DOHH2 (cell line): ENCODE results near the gene NEU4.

ENCODE experiments used
- H3F3A ChIP-seq: fragments of 200-600 bp; sonication (generic), shearing (Covaris generic); 2 replicates; pipeline ENCODE4 v1.6.0; 2016; ENCODE audit warnings: antibody characterized with exemption, mild to moderate bottlenecking; ENCODE audit not compliant: control insufficient read depth, insufficient read depth
- H3K27ac ChIP-seq: fragments of 200-600 bp; sonication (generic); 2 replicates; pipeline ENCODE4 v1.5.1; 2014; ENCODE audit warnings: low read depth, mild to moderate bottlenecking, low read length, moderate library complexity
- H3K27me3 ChIP-seq: fragments of 200-600 bp; sonication (generic); 2 replicates; pipeline ENCODE4 v1.6.1; 2014; ENCODE audit warnings: mild to moderate bottlenecking, low read length, mixed read lengths; ENCODE audit not compliant: control insufficient read depth
- H3K36me3 ChIP-seq: fragments of 200-600 bp; sonication (generic); 2 replicates; pipeline ENCODE4 v1.6.1; 2014; ENCODE audit warnings: mild to moderate bottlenecking, low read length, moderate library complexity, mixed read lengths; ENCODE audit not compliant: control insufficient read depth
- H3K4me1 ChIP-seq: fragments of 200-600 bp; sonication (generic); 2 replicates; pipeline ENCODE4 v1.6.1; 2014; ENCODE audit warnings: mild to moderate bottlenecking, low read length, mixed read lengths; ENCODE audit not compliant: control insufficient read depth
- H3K4me2 ChIP-seq: fragments of 200-600 bp; sonication (generic); 2 replicates; pipeline ENCODE4 v1.6.0; 2014; ENCODE audit warnings: mild to moderate bottlenecking, low read length, moderate library complexity
- H3K4me3 ChIP-seq: fragments of 200-600 bp; sonication (generic); 2 replicates; pipeline ENCODE4 v1.5.1; 2014; ENCODE audit warnings: mild to moderate bottlenecking, low read length, mixed read lengths
- H3K79me2 ChIP-seq: fragments of 200-600 bp; sonication (generic); 2 replicates; pipeline ENCODE4 v1.6.1; 2014; ENCODE audit warnings: mild to moderate bottlenecking, low read length, mixed read lengths; ENCODE audit not compliant: control insufficient read depth
- H3K9me2 ChIP-seq: fragments of 200-600 bp; sonication (generic); replicated peaks from 2 replicates; pipeline ENCODE4 v1.6.1; 2014; ENCODE audit warnings: mild to moderate bottlenecking, low read length, mixed read lengths; ENCODE audit not compliant: control insufficient read depth
- H3K9me3 ChIP-seq: fragments of 200-600 bp; sonication (generic); 2 replicates; pipeline ENCODE4 v1.6.1; 2014; ENCODE audit warnings: antibody characterized with exemption, low read length, mixed read lengths; ENCODE audit not compliant: control insufficient read depth, insufficient read depth
- H4K20me1 ChIP-seq: fragments of 200-600 bp; sonication (generic); 2 replicates; pipeline ENCODE4 v1.6.0; 2014; ENCODE audit warnings: low read depth, mild to moderate bottlenecking, antibody characterized with exemption, low read length, moderate library complexity; ENCODE audit not compliant: control insufficient read depth, insufficient read depth
- EZH2phosphoT487 ChIP-seq: fragments of 200-600 bp; sonication (generic); IDR thresholded peaks from 2 replicates; pipeline ENCODE4 v1.6.1; 2017; ENCODE audit warnings: borderline replicate concordance, mild to moderate bottlenecking, antibody characterized with exemption, low read length, moderate library complexity, mixed read lengths
- TF ChIP-seq, protein P1 (sequence below): fragments of 200-600 bp; sonication (generic); IDR thresholded peaks from one replicate; pipeline ENCODE4 v1.5.1; 2014; ENCODE audit warnings: antibody characterized with exemption, mild to moderate bottlenecking, low read depth, low read length; ENCODE audit not compliant: poor library complexity, severe bottlenecking

Gene NEU4

DNA sequence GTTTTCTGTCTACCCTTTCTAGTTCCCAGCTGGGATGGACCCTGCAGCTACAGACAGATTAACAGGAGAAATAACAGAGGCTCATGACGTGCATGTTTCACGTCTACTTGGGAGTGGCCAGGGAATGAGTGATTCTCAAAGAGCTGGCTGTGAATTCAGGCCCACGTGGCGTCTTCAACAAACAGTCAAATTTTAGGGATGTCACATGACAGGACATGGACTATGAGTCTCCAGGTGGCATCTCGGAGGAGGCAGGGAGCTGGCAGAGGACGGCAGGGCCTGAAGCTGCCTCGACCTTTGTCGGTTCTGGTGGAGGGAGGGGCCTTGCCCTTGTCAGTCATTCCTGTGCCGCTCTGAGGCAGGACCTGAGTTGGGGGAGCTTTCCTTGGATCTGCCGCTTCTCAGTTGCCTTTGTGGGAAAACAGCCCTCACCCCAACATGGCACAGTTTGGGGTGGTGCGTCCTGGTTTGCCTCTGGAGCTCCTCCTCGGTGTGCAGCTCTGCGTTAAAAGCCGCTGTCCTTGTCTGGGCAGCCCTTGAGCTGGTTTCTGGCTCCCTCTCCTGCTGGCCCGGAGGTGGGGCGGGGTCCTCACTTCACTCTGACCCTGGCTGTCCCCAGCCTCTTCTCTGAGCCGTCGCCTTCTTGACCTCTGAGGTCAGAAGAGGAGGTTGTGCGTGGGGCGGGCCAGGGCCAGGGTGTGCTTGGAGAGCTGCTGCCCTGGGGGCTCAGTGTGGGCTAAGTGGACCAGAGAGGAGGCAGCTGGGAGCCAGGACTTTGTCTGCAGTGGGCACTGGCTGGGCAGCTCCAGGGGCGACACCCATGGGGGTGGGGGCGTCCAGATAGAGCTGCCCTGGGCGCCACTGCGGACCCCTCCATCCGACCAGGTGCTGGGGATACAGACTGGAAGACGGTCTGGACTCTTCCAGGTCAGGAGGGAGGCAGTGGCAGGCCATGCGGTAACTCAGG lies 44.4 kb upstream of the NEU4 start:
- no peaks in the 10 kb centered on the region for H3K79me2 ChIP-seq
- H3K9me3 ChIP-seq, result no peaks in the 10 kb centered on the region
- H3F3A ChIP-seq, result no peaks in the 10 kb centered on the region
- no peak for TF ChIP-seq EZH2phosphoT487
- no peak overlapping the region for H3K27ac ChIP-seq
- peaks cover 3% of the 10 kb centered on the region; the same call in 1 of the 2 replicates for H3K4me1 ChIP-seq
- H3K9me2 ChIP-seq, result no peaks in the 10 kb centered on the region
- H3K4me2 ChIP-seq, result no peak overlapping the region
- no peak overlapping the region for H3K4me3 ChIP-seq
- H3K27me3 ChIP-seq, result no peaks in the 10 kb centered on the region
- no peaks in the 10 kb centered on the region for H4K20me1 ChIP-seq
- H3K36me3 ChIP-seq, result peaks cover 16% of the 10 kb centered on the region

DNA sequence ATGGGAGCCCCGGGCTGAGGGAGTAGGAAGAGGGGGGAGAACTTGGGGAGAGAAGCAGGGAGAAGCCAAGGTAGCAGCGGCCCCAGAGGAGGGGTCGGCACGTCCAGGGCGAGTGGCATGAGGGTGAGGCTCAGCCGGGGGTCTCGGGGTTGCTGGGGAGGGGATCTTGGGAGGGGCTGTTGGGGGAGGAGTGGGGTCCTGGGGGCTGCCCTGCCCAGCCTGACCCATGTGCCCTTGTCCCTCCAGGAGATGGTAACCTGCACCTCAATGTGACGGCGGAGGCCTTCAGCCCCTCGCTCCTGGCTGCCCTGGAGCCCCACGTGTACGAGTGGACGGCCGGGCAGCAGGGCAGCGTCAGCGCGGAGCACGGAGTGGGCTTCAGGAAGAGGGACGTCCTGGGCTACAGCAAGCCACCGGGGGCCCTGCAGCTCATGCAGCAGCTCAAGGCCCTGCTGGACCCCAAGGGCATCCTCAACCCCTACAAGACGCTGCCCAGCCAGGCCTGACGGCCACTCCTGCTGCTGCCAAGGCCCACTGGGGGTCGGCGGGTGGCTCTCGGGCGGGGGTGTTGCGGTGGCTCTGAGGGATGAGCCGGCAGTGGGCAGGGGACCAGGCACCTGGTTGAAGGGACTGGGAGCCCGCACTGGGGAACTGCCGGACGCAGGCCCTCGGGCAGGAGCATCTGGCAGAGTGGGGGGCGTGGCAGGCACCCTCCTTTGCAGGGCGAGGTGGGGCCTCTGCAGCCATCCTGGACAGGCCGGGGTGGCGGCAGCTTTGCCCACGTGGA lies 41.3 kb upstream of the NEU4 start:
- no peak overlapping the region for H3K4me3 ChIP-seq
- no peaks in the 10 kb centered on the region for H3K79me2 ChIP-seq
- no peak overlapping the region for H3K27ac ChIP-seq
- no peaks in the 10 kb centered on the region for H4K20me1 ChIP-seq
- H3K27me3 ChIP-seq, result no peaks in the 10 kb centered on the region
- no peaks in the 10 kb centered on the region for H3K36me3 ChIP-seq
- no peaks in the 10 kb centered on the region for H3K9me3 ChIP-seq
- H3K9me2 ChIP-seq, result no peaks in the 10 kb centered on the region
- H3F3A ChIP-seq, result 0 out of 2 replicates have a peak, but pooled peaks cover 4% of the 10 kb centered on the region
- TF ChIP-seq EZH2phosphoT487, result no peak
- TF ChIP-seq, protein P1, sequence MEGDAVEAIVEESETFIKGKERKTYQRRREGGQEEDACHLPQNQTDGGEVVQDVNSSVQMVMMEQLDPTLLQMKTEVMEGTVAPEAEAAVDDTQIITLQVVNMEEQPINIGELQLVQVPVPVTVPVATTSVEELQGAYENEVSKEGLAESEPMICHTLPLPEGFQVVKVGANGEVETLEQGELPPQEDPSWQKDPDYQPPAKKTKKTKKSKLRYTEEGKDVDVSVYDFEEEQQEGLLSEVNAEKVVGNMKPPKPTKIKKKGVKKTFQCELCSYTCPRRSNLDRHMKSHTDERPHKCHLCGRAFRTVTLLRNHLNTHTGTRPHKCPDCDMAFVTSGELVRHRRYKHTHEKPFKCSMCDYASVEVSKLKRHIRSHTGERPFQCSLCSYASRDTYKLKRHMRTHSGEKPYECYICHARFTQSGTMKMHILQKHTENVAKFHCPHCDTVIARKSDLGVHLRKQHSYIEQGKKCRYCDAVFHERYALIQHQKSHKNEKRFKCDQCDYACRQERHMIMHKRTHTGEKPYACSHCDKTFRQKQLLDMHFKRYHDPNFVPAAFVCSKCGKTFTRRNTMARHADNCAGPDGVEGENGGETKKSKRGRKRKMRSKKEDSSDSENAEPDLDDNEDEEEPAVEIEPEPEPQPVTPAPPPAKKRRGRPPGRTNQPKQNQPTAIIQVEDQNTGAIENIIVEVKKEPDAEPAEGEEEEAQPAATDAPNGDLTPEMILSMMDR, result no peak
- H3K4me1 ChIP-seq, result peaks cover 4% of the 10 kb centered on the region
- H3K4me2 ChIP-seq, result no peak overlapping the region

DNA sequence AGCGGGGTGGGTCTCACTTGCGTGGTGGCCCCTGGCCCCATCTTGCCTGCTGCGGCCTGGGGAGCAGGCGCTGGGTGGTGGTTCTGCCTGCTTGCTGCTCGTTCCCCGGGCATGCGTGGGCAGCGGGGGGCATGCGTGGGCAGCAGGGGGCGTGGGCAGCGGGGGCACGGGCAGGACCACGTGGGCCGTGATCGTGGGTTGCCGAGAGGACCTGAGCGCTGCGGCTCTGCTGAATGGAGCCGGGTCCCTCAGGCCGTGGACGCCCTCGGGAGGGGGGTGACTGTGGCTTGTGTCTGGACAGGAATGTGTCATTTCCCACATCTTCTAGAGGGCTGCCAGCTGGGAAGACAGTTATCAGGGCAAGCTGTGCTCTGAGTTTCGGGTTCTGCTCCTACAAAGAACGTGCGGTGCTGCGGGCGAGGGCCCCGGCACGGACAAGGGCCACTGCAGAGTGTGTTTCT lies 40.7 kb upstream of the NEU4 start:
- H3K36me3 ChIP-seq, result no peaks in the 10 kb centered on the region
- no peak overlapping the region for H3K27ac ChIP-seq
- 0 out of 2 replicates have a peak, but pooled peaks cover 4% of the 10 kb centered on the region for H3F3A ChIP-seq
- no peaks in the 10 kb centered on the region for H3K9me2 ChIP-seq
- TF ChIP-seq EZH2phosphoT487, result no peak
- TF ChIP-seq, protein P1, result no peak
- H3K9me3 ChIP-seq, result no peaks in the 10 kb centered on the region
- peaks cover 4% of the 10 kb centered on the region for H3K4me1 ChIP-seq
- H3K4me3 ChIP-seq, result no peak overlapping the region
- no peak overlapping the region for H3K4me2 ChIP-seq
- H4K20me1 ChIP-seq, result no peaks in the 10 kb centered on the region
- no peaks in the 10 kb centered on the region for H3K27me3 ChIP-seq
- no peaks in the 10 kb centered on the region for H3K79me2 ChIP-seq
